GM06990 (cell line): ENCODE measurements around the gene ZNF479.
"Not testable (repeated sequence)": the region's sequence is repeated elsewhere in the genome, so short reads cannot be mapped to it uniquely, and the experiment has no call there.

Experiments used
- DNase-seq: peaks from one replicate; pipeline ENCODE4 v3.0.0-alpha.2; 2011; ENCODE audit not compliant: insufficient read length; ENCODE audit errors: extremely low read depth
- H3K27me3 ChIP-seq: replicated peaks from 2 replicates; pipeline ENCODE4 v1.6.0; 2011; ENCODE audit warnings: low read length; ENCODE audit not compliant: control insufficient read depth, insufficient read depth
- H3K36me3 ChIP-seq: 2 replicates; pipeline ENCODE4 v1.5.1; 2011; ENCODE audit warnings: low read length; ENCODE audit not compliant: control insufficient read depth, insufficient read depth
- H3K4me3 ChIP-seq: replicated peaks from 2 replicates; pipeline ENCODE4 v1.5.1; 2011; ENCODE audit warnings: low read depth, mild to moderate bottlenecking, control low read depth, low read length
- CTCF ChIP-seq: IDR thresholded peaks from 2 replicates; pipeline ENCODE4 v1.5.1; 2011; ENCODE audit warnings: low read length, control low read depth, mild to moderate bottlenecking, inconsistent platforms; ENCODE audit not compliant: insufficient read depth, poor library complexity, severe bottlenecking

ZNF479 gene

GRCh38 chr7:57132336-57132735 is at the start of gene ZNF479:
Gene ZNF479 (minus strand): TSS chr7:57132436. CDS start chr7:57132324, 112 bp downstream.
- not testable (repeated sequence) for DNase-seq, H3K36me3 ChIP-seq, H3K27me3 ChIP-seq, H3K4me3 ChIP-seq

- no peaks in the 10 kb centered on the region for H3K36me3 ChIP-seq
- no peaks in the 10 kb centered on the region for H3K27me3 ChIP-seq
- no peak for DNase-seq
- no peak for TF ChIP-seq CTCF
- H3K4me3 ChIP-seq = no peak overlapping the region
These were observed 49.8 kb upstream of the ZNF479 start for GRCh38 chr7:57182031-57182430.

- no peaks in the 10 kb centered on the region for H3K36me3 ChIP-seq
- TF ChIP-seq CTCF = no peak
- no peaks in the 10 kb centered on the region for H3K27me3 ChIP-seq
- no peak for DNase-seq
- no peak overlapping the region for H3K4me3 ChIP-seq
These were observed 49.0 kb upstream of the ZNF479 start for GRCh38 chr7:57181281-57181680.

- H3K36me3 ChIP-seq = no peaks in the 10 kb centered on the region
- TF ChIP-seq CTCF = no peak
These were observed 47.7 kb upstream of the ZNF479 start for GRCh38 chr7:57179776-57180415.

GRCh38 chr7:57178768-57179139 is 46.5 kb upstream of the ZNF479 start:
- Histone ChIP-seq H3K4me3 (no peak overlapping the region), H3K27me3 (no peaks in the 10 kb centered on the region), H3K36me3 (no peaks in the 10 kb centered on the region)
- DNase-seq = no peak
- TF ChIP-seq CTCF = no peak

More at GRCh38 chr7:57179776-57180415, 47.7 kb upstream of the ZNF479 start:
- Histone ChIP-seq H3K27me3 (no peaks in the 10 kb centered on the region), H3K4me3 (no peak overlapping the region)
- DNase-seq = no peak

- no peak for TF ChIP-seq CTCF
- Histone ChIP-seq H3K4me3 (no peak overlapping the region), H3K27me3 (no peaks in the 10 kb centered on the region), H3K36me3 (no peaks in the 10 kb centered on the region)
- DNase-seq = no peak
These were observed 45.9 kb upstream of the ZNF479 start for GRCh38 chr7:57177856-57178767.
